WTC11 (cell line): ENCODE data around the gene SMARCE1. TPM values are rescaled to one million over a fixed set of nuclear protein-coding genes. Genes with fewer than 3 reads are reported as not detected.
A peak's percentile ranks its signal among the peaks of the same experiment; 100 is the strongest.

Experiments
- ATAC-seq: fragments of 200-7000 bp; cut with Tn5 transposase; 2 replicates; pipeline ENCODE4 v1.10.0; 2021; ENCODE audit warnings: mild to moderate bottlenecking, moderate library complexity
- CTCF ChIA-PET: fragments of 300-600 bp; sonication (Branson Sonifier 250); formaldehyde crosslinking; loops from one replicate; lab custom pipeline; 2021; ENCODE audit warnings: antibody characterized with exemption; lab: Charles Lee
- POLR2A ChIA-PET: fragments of 350-600 bp; sonication (Branson Sonifier 250); formaldehyde crosslinking; loops from one replicate; lab custom pipeline; 2021; ENCODE audit warnings: antibody characterized with exemption; lab: Charles Lee
- DNase-seq: peaks from one replicate; pipeline ENCODE4 v3.0.0; 2021; ENCODE audit warnings: low spot score
- H3K27ac Mint-ChIP-seq: 2 replicates; pipeline ENCODE4 v1.8.0; 2021; ENCODE audit warnings: mixed read lengths
- H3K27me3 Mint-ChIP-seq: 2 replicates; pipeline ENCODE4 v1.8.0; 2021; ENCODE audit warnings: low read depth, mild to moderate bottlenecking, moderate library complexity, mixed read lengths
- H3K36me3 Mint-ChIP-seq: 2 replicates; pipeline ENCODE4 v1.8.0; 2021; ENCODE audit warnings: mixed read lengths
- H3K4me1 Mint-ChIP-seq: 2 replicates; pipeline ENCODE4 v1.8.0; 2022; ENCODE audit warnings: mixed read lengths
- H3K4me3 Mint-ChIP-seq: 2 replicates; pipeline ENCODE4 v1.8.0; 2021; ENCODE audit warnings: mild to moderate bottlenecking, moderate library complexity, mixed read lengths
- H3K9me3 Mint-ChIP-seq: 2 replicates; pipeline ENCODE4 v1.8.0; 2021; ENCODE audit warnings: mixed read lengths
- AR ChIP-seq: fragments of 250-450 bp; sonication (Bioruptor Pico); IDR thresholded peaks from 2 replicates; pipeline ENCODE4 v1.9.0; 2021; ENCODE audit warnings: mild to moderate bottlenecking
- CDX4 ChIP-seq: fragments of 250-450 bp; sonication (Bioruptor Pico); IDR thresholded peaks from 2 replicates; pipeline ENCODE4 v1.9.0; 2021; ENCODE audit warnings: moderate library complexity, mild to moderate bottlenecking, inconsistent platforms, borderline replicate concordance
- CREM ChIP-seq: sonication (generic); formaldehyde crosslinking; IDR thresholded peaks from 2 replicates; pipeline ENCODE4 v1.8.1; 2022; ENCODE audit warnings: mild to moderate bottlenecking, missing genetic modification reagents, moderate library complexity
- ESRRA ChIP-seq: sonication (generic); formaldehyde crosslinking; IDR thresholded peaks from 2 replicates; pipeline ENCODE4 v1.8.1; 2022; ENCODE audit warnings: mild to moderate bottlenecking, missing genetic modification reagents, borderline replicate concordance
- ETV6 ChIP-seq: sonication (generic); formaldehyde crosslinking; IDR thresholded peaks from 2 replicates; pipeline ENCODE4 v1.8.1; 2022; ENCODE audit warnings: mild to moderate bottlenecking, missing genetic modification reagents
- FOXJ3 ChIP-seq: sonication (generic); formaldehyde crosslinking; IDR thresholded peaks from 2 replicates; pipeline ENCODE4 v1.9.0; 2021; ENCODE audit warnings: missing genetic modification reagents, mild to moderate bottlenecking, borderline replicate concordance
- JAZF1 ChIP-seq: fragments of 250-450 bp; sonication (Bioruptor Pico); IDR thresholded peaks from 2 replicates; pipeline ENCODE4 v1.9.0; 2021; ENCODE audit warnings: moderate library complexity, mild to moderate bottlenecking, inconsistent platforms
- MAX ChIP-seq: sonication (generic); formaldehyde crosslinking; IDR thresholded peaks from 2 replicates; pipeline ENCODE4 v1.8.0; 2022; ENCODE audit warnings: mild to moderate bottlenecking, missing genetic modification reagents
- PRRX2 ChIP-seq: fragments of 250-450 bp; sonication (Bioruptor Pico); IDR thresholded peaks from 2 replicates; pipeline ENCODE4 v1.8.0; 2021; ENCODE audit warnings: mild to moderate bottlenecking
- RELA ChIP-seq: sonication (generic); formaldehyde crosslinking; IDR thresholded peaks from 2 replicates; pipeline ENCODE4 v1.8.1; 2022; ENCODE audit warnings: missing genetic modification reagents, mild to moderate bottlenecking, borderline replicate concordance
- SMAD3 ChIP-seq: sonication (generic); formaldehyde crosslinking; IDR thresholded peaks from 2 replicates; pipeline ENCODE4 v1.8.0; 2022; ENCODE audit warnings: missing genetic modification reagents, mild to moderate bottlenecking, borderline replicate concordance
- STAT6 ChIP-seq: sonication (generic); formaldehyde crosslinking; conservative IDR thresholded peaks from 2 replicates; pipeline ENCODE4 v1.8.1; 2023; ENCODE audit warnings: mild to moderate bottlenecking, low read depth, missing genetic modification reagents, moderate library complexity
- TEAD4 ChIP-seq: sonication (generic); formaldehyde crosslinking; IDR thresholded peaks from 2 replicates; pipeline ENCODE4 v1.8.0; 2022; ENCODE audit warnings: mild to moderate bottlenecking, missing genetic modification reagents
- USF1 ChIP-seq: sonication (generic); formaldehyde crosslinking; IDR thresholded peaks from 2 replicates; pipeline ENCODE4 v1.8.0; 2022; ENCODE audit warnings: mild to moderate bottlenecking, missing genetic modification reagents
- ZBTB21 ChIP-seq: sonication (generic); formaldehyde crosslinking; IDR thresholded peaks from 2 replicates; pipeline ENCODE4 v1.8.1; 2023; ENCODE audit warnings: mild to moderate bottlenecking, missing genetic modification reagents, borderline replicate concordance
- ZBTB43 ChIP-seq: sonication (generic); formaldehyde crosslinking; IDR thresholded peaks from 2 replicates; pipeline ENCODE4 v1.8.1; 2023; ENCODE audit warnings: mild to moderate bottlenecking, missing genetic modification reagents
- ZMAT4 ChIP-seq: fragments of 250-450 bp; sonication (Bioruptor Pico); IDR thresholded peaks from 2 replicates; pipeline ENCODE4 v1.9.0; 2021; ENCODE audit warnings: mild to moderate bottlenecking
- ZNF317 ChIP-seq: sonication (generic); formaldehyde crosslinking; IDR thresholded peaks from 2 replicates; pipeline ENCODE4 v1.8.1; 2023; ENCODE audit warnings: low read depth, mild to moderate bottlenecking, moderate library complexity, missing genetic modification reagents, borderline replicate concordance
- ZNF416 ChIP-seq: fragments of 250-450 bp; sonication (Bioruptor Pico); IDR thresholded peaks from 2 replicates; pipeline ENCODE4 v1.9.0; 2021; ENCODE audit warnings: mild to moderate bottlenecking, inconsistent platforms
- ZNF423 ChIP-seq: fragments of 250-450 bp; sonication (Bioruptor Pico); IDR thresholded peaks from 2 replicates; pipeline ENCODE4 v2.1.2; 2022; ENCODE audit warnings: mild to moderate bottlenecking, moderate library complexity
- total RNA-seq: library from RNA; stranded (reverse); gene quantifications from 3 replicates; pipeline ENCODE4 v1.2.3, GENCODE V29; 2021

The SMARCE1 gene
- total RNA-seq, 1 experiment from 2014 or later: 109 TPM

GRCh38 chr17:40615841-40616476 lies 31.7 kb downstream of the SMARCE1 start:
- ATAC-seq: no peak
- no peak overlapping the region for H3K27ac Mint-ChIP-seq

GRCh38 chr17:40615068-40615840 lies 32.4 kb downstream of the SMARCE1 start:
- POLR2A ChIA-PET: interaction anchor here (1.6 kb wide), 1 partner anchor 11 kb away, joined by 3 read pairs; no protein-coding TSS in a partner anchor
- TF ChIP-seq ZBTB43 (CRISPR knock-in tag) (no peak), SMAD3 (CRISPR knock-in tag) (no peak)
- Mint-ChIP-seq H3K27me3 (peaks cover 6% of the 10 kb centered on the region; the same call in 1 of the 2 replicates), H3K9me3 (no peaks in the 10 kb centered on the region), H3K27ac (no peak overlapping the region), H3K4me3 (no peak overlapping the region), H3K36me3 (no peaks in the 10 kb centered on the region), H3K4me1 (peaks cover 5% of the 10 kb centered on the region)
- ATAC-seq (peak; percentile 82), DNase-seq (peak; percentile 73)
- CTCF ChIA-PET: interaction anchor here (0.6 to 3.8 kb wide), 68 partner anchors 8 to 1051 kb away, joined by 3 to 28 read pairs (median 4); partner anchors contain the start of genes CCR7, GJD3, KRT222 and SMARCE1

More at GRCh38 chr17:40615841-40616476, 31.7 kb downstream of the SMARCE1 start:
- TF ChIP-seq JAZF1 (CRISPR knock-in tag): no peak
- TF ChIP-seq ZBTB21: no peak
- TF ChIP-seq TEAD4: no peak
- no peak for TF ChIP-seq ZNF317 (CRISPR knock-in tag)
- no peak for TF ChIP-seq ESRRA (CRISPR knock-in tag)
- no peak for TF ChIP-seq PRRX2 (CRISPR knock-in tag)
- no peak for TF ChIP-seq RELA
- TF ChIP-seq ETV6: no peak
- no peak for TF ChIP-seq CREM (CRISPR knock-in tag)
- no peak for TF ChIP-seq FOXJ3
- no peak for TF ChIP-seq USF1 (CRISPR knock-in tag)
- no peak for DNase-seq
- ChIA-PET CTCF (interaction anchor here (0.6 to 3.8 kb wide), 63 partner anchors 9 to 1050 kb away, joined by 3 to 28 read pairs (median 4); partner anchors contain the start of genes CCR7, GJD3, KRT222 and SMARCE1), POLR2A (interaction anchor here (1.6 kb wide), 1 partner anchor 10 kb away, joined by 3 read pairs; no protein-coding TSS in a partner anchor)
- H3K4me3 Mint-ChIP-seq: no peak overlapping the region
- H3K9me3 Mint-ChIP-seq: no peaks in the 10 kb centered on the region
- peaks cover 6% of the 10 kb centered on the region; the same call in 1 of the 2 replicates for H3K27me3 Mint-ChIP-seq
- no peaks in the 10 kb centered on the region for H3K36me3 Mint-ChIP-seq
- peaks cover 5% of the 10 kb centered on the region for H3K4me1 Mint-ChIP-seq

GRCh38 chr17:40614431-40615067 lies 33.1 kb downstream of the SMARCE1 start:
- ATAC-seq (no peak), DNase-seq (no peak)
- ChIA-PET POLR2A (interaction anchor here (1.6 kb wide), 1 partner anchor 11 kb away, joined by 3 read pairs; no protein-coding TSS in a partner anchor), CTCF (interaction anchor here (0.6 to 3.8 kb wide), 44 partner anchors 7 to 1048 kb away, joined by 3 to 28 read pairs (median 5); partner anchors contain the start of genes CCR7, KRT222 and SMARCE1)
- Mint-ChIP-seq H3K27me3 (peaks cover 6% of the 10 kb centered on the region; the same call in 1 of the 2 replicates), H3K27ac (no peak overlapping the region), H3K4me3 (no peak overlapping the region), H3K9me3 (no peaks in the 10 kb centered on the region), H3K36me3 (no peaks in the 10 kb centered on the region), H3K4me1 (peaks cover 5% of the 10 kb centered on the region)
- TF ChIP-seq JAZF1 (CRISPR knock-in tag) (no peak), STAT6 (CRISPR knock-in tag) (no peak), CDX4 (CRISPR knock-in tag) (no peak), AR (CRISPR knock-in tag) (no peak), ZNF416 (CRISPR knock-in tag) (no peak), ZNF423 (CRISPR knock-in tag) (no peak), MAX (CRISPR knock-in tag) (no peak), ZMAT4 (CRISPR knock-in tag) (no peak), ZBTB21 (no peak)
